Measurements from ENCODE around the gene PTCHD1. TPM values are rescaled to one million over a fixed set of nuclear protein-coding genes. Genes with fewer than 3 reads are reported as not detected.

PTCHD1 gene
- total RNA-seq, 4 donors from 2014 or later: 0.05 to 0.51 (median 0.11) TPM

GRCh38 chrX:23390979-23391378, 56.3 kb downstream of the PTCHD1 start:
- TF ChIP-seq CTCF (IDR thresholded peaks at IDR 0.05 in 4 of 5, conservative IDR thresholded peaks at IDR 0.05 in 1 of 5) (no peak), POLR2A (IDR thresholded peaks at IDR 0.05) (no peak)
- peaks cover 0 to 7% of the 10 kb centered on the region in 2 donors for H3K4me1 ChIP-seq
- DNase-seq (peak in 1 of 2 donors; percentile 2), ATAC-seq (peak; percentile 78 to 86)
- no peaks in the 10 kb centered on the region for H3K27me3 ChIP-seq
- in situ Hi-C loops (cut with MboI; ENCODE audit: low sequenced_read_pairs in 4 of 4) (no loop called here), intact Hi-C loops (cut with DNase I; ENCODE audit: low total_unique reads) (no loop called here)
- H3K4me3 ChIP-seq: no peak overlapping the region
- no peaks in the 10 kb centered on the region for H3K9me3 ChIP-seq
- H3K27ac ChIP-seq: no peak overlapping the region
- H3K36me3 ChIP-seq: no peaks in the 10 kb centered on the region

- Histone ChIP-seq H3K9me3 (no peaks in the 10 kb centered on the region), H3K4me3 (no peak overlapping the region), H3K27me3 (no peaks in the 10 kb centered on the region), H3K36me3 (no peaks in the 10 kb centered on the region), H3K4me1 (peaks cover 0 to 7% of the 10 kb centered on the region in 2 donors), H3K27ac (no peak overlapping the region)
- ATAC-seq (no peak), DNase-seq (no peak)
- intact Hi-C loops (cut with DNase I; ENCODE audit: low total_unique reads) (no loop called here), in situ Hi-C loops (cut with MboI; ENCODE audit: low sequenced_read_pairs in 4 of 4) (no loop called here)
- TF ChIP-seq CTCF (IDR thresholded peaks at IDR 0.05 in 4 of 5, conservative IDR thresholded peaks at IDR 0.05 in 1 of 5) (no peak), POLR2A (IDR thresholded peaks at IDR 0.05) (no peak)
Measured at GRCh38 chrX:23392195-23392594, 57.5 kb downstream of the PTCHD1 start.

- no peak for ATAC-seq
- in situ Hi-C loops (cut with MboI; ENCODE audit: low sequenced_read_pairs in 4 of 4): no loop called here
Measured at GRCh38 chrX:23394421-23394820, 59.8 kb downstream of the PTCHD1 start.

GRCh38 chrX:23396263-23396662, 61.6 kb downstream of the PTCHD1 start:
- intact Hi-C loops (cut with DNase I; ENCODE audit: low total_unique reads): no loop called here
- in situ Hi-C loops (cut with MboI; ENCODE audit: low sequenced_read_pairs in 4 of 4): no loop called here
- no peak for TF ChIP-seq CTCF (IDR thresholded peaks at IDR 0.05 in 4 of 5, conservative IDR thresholded peaks at IDR 0.05 in 1 of 5)
- TF ChIP-seq POLR2A (IDR thresholded peaks at IDR 0.05): no peak
- no peak overlapping the region for H3K27ac ChIP-seq
- H3K27me3 ChIP-seq: no peaks in the 10 kb centered on the region
- ATAC-seq (no peak), DNase-seq (no peak)
- no peak overlapping the region for H3K4me3 ChIP-seq
- H3K4me1 ChIP-seq: no peaks in the 10 kb centered on the region
- H3K9me3 ChIP-seq: no peaks in the 10 kb centered on the region
- no peaks in the 10 kb centered on the region for H3K36me3 ChIP-seq

More at GRCh38 chrX:23394421-23394820, 59.8 kb downstream of the PTCHD1 start:
- Histone ChIP-seq H3K4me3 (no peak overlapping the region), H3K9me3 (no peaks in the 10 kb centered on the region), H3K36me3 (no peaks in the 10 kb centered on the region), H3K4me1 (peaks cover 0 to 7% of the 10 kb centered on the region in 2 donors), H3K27ac (no peak overlapping the region), H3K27me3 (no peaks in the 10 kb centered on the region)
- DNase-seq: no peak
- intact Hi-C loops (cut with DNase I; ENCODE audit: low total_unique reads): no loop called here
- TF ChIP-seq POLR2A (IDR thresholded peaks at IDR 0.05) (no peak), CTCF (IDR thresholded peaks at IDR 0.05 in 4 of 5, conservative IDR thresholded peaks at IDR 0.05 in 1 of 5) (no peak)

GRCh38 chrX:23398570-23398969, 63.9 kb downstream of the PTCHD1 start:
- ATAC-seq (no peak), DNase-seq (no peak)
- no peaks in the 10 kb centered on the region for H3K27me3 ChIP-seq
- intact Hi-C loops (cut with DNase I; ENCODE audit: low total_unique reads) (no loop called here), in situ Hi-C loops (cut with MboI; ENCODE audit: low sequenced_read_pairs in 4 of 4) (no loop called here)
- no peak overlapping the region for H3K27ac ChIP-seq
- no peaks in the 10 kb centered on the region for H3K36me3 ChIP-seq
- no peaks in the 10 kb centered on the region for H3K4me1 ChIP-seq
- TF ChIP-seq CTCF (IDR thresholded peaks at IDR 0.05 in 4 of 5, conservative IDR thresholded peaks at IDR 0.05 in 1 of 5): no peak
- no peak for TF ChIP-seq POLR2A (IDR thresholded peaks at IDR 0.05)
- H3K4me3 ChIP-seq: no peak overlapping the region
- H3K9me3 ChIP-seq: no peaks in the 10 kb centered on the region
